Activated CD4-positive, alpha-beta T cell treated with anti-CD3 and anti-CD28 coated beads for 4 hours (primary cell): Measurements from ENCODE around the gene TACR1.
A peak's percentile ranks its signal among the peaks of the same experiment; 100 is the strongest.
"Not testable (repeated sequence)": the region's sequence is repeated elsewhere in the genome, so short reads cannot be mapped to it uniquely, and the experiment has no call there.

ENCODE experiments used
- DNase-seq, 2 donors: peaks; one replicate each; pipeline ENCODE4 v3.0.0-alpha.2; 2020

Gene TACR1

GRCh38 chr2:75076088-75076487 is 123.2 kb downstream of the TACR1 start:
- DNase-seq = no peak

- no peak for DNase-seq
These were observed 124.6 kb downstream of the TACR1 start for GRCh38 chr2:75074708-75075107.

GRCh38 chr2:75074228-75074627 is 125.1 kb downstream of the TACR1 start:
- DNase-seq = no peak

GRCh38 chr2:75071766-75072165 is 127.6 kb downstream of the TACR1 start:
- DNase-seq = no peak

- no peak for DNase-seq
These were observed 130.8 kb downstream of the TACR1 start for GRCh38 chr2:75068546-75068945.

DNA sequence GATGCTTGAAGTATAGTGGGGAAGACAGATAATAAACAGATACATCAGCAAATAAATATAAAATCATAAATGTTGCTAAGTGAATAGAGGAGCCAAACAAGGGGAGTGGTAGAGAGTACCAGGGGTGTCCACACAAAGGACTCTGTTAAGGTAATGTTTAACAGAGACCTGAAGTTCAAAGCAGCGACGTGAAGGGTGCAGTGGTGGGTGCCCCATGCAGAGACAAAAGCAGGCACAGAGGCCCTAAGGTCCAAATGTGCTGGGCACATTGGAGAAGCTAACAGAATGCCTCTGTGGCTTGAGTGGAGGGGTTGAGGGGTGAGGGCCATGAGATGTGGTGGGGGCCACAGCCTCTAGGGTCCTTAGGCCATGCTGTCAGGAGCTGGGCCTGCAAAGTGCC is 131.8 kb downstream of the TACR1 start:
- DNase-seq = no peak

DNA sequence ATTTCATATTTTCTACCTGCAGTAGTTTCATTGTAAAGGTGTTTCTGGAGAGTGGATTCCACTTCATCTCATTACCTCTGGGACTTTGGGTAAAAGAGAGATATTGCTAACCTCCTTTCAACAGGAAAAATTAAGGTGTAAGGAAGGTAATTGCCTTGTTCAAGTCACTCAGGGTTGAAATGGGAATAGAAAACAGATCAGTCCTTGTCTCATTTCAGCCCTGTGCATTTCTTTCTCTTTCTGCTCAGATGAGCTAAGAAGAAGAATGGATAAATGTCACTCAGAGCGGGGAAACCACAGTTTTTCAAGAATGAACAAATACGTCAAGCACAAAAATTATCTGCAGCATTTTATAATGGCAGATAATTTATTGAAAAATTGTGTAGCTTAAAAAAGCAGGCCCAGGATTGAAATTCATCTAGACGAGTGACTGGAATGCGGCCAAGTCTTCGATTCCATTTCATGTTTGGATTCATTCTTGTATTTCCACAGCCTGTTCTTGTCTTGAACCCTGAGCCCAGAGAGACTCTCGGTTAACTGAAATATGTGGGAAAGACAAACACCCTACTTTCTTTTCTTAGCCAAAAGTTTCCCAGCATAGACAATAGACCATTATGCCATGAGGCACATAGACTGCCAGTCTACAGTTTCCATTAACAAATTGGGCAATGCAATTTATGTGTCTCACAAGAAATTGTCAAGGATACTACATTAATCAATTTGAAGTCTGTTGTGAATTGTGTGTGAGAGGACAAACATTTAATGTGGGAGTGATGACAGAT is 133.0 kb downstream of the TACR1 start:
- no peak for DNase-seq

DNA sequence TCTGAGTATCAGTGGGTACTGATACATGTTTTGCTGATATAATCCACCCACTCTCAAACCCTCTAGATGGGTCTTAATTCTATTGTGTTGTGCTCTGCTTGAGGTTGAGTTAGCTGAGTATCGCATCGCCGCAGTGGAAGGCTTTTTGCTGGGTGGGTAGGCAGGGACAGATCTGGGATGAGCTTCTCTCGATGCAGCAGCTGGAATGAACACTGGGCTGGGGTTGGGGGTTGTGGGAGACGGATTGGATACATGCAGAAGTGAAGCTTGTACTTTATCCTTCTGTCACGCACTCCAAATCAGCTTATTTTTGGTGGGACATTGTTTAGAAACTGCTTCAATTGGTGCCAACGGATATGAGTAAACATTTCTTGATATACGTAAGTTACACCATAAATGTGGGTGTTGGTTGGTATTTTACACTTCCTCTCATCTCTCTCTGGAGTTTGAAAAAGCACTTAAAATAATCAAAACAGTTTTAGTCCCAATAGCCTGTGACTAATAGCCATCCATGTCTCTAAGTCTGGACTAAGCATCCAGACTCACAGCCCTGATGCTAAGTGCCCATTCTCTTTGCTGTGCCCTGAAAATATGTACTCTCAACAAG is 133.8 kb downstream of the TACR1 start:
- DNase-seq = no peak

DNA sequence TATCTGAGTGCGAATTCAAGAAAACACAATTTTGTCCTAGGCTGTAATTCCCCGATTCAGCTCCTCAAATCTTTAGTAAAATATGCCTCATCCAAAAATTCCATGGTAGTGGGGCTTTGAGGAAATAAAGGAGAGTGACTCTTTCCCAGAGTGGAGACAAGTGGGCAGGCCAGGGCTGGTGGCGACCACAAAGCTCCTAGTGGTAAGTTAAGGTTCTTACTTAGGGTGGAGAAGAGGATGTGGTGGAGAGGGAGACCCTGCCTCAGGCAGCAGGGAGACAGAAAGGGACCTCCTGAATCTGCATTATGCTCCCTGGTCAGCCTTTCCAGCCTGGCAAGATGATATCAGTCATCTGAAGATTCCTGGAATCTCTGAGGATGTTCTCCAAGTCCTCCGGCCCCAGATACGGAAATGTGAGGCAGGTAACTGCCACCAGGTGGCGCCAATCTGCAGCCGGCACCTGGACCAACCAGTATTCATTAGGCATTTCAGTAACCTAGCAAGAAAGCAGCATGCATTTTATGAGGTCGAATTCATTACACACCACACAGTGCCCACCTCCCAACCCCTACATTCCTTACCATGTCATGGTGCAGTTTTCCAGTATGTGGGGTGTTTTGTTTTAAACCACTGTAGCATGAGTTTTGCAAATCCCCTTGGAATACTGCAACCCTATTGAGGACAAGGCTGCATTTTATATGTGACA is 134.5 kb downstream of the TACR1 start:
- peak; percentile 19 to 32 for DNase-seq

DNA sequence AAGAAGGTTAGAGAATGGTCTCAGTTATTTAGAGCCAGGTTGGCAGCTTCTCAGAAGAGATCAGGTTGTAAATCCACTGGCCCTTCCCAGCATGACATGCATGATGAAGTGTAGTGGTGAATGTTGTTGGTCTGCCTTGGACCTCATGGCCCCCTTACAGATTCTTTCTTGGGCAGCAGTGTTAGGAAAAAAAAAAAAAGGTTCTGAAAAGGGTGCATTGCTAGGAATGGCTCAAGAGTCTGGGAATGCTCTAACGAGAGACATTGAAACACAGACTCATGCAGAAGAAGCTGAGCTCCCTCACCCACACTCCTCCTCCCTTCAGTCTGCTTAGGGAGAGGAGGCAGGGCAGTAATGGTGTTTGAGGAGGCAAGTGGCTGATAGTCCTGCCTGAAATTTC is 135.4 kb downstream of the TACR1 start:
- no peak for DNase-seq

- DNase-seq = no peak
These were observed 140.9 kb downstream of the TACR1 start for GRCh38 chr2:75058427-75058826.

GRCh38 chr2:75057150-75057549 is 142.2 kb downstream of the TACR1 start:
- not testable (repeated sequence) for DNase-seq

DNA sequence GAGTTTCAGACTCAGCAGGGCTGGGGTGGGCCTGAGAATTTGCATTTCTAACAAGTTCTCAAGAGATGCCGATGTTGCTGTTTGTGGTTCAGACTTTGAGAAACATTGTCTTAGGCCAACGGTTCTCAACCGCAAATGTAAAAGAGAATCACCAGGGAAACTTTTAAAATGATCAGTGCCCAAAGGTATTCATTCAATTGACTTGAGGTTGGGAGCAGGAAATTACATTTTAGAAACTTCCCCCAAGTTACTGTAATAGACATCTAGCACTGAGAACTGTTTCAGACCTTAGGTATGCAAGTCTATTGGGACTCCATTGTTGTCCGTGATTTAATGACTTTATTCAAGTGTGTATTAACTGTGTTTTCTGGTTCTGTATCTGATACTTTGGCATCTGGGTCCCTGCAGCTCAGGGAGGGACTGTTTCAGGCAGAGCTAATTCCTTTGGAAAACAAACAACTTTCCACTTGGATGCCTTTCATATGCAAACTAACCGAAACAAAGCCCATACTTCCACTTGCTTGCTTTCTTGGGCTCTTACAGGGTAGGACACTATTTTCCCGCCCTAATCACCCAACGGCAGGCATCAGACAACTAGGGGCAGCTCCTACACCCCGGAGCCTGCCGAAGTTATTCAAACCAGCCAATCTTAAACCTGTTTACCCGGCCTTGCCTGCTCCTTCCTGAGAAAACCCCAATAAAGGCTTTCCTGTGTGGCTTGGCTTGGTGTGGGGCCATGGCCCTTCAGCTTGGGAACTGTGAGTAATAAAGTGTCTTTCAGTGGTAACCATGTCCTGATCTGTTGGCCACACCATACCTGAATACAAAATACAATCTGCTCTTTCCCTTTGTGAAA is 143.3 kb downstream of the TACR1 start:
- DNase-seq = no peak

GRCh38 chr2:75055142-75055819 is 144.0 kb downstream of the TACR1 start:
- no peak for DNase-seq

- no peak for DNase-seq
These were observed 145.0 kb downstream of the TACR1 start for GRCh38 chr2:75054296-75054695.

- no peak for DNase-seq
These were observed 145.7 kb downstream of the TACR1 start for GRCh38 chr2:75053484-75054112.

- DNase-seq = no peak
These were observed 151.2 kb downstream of the TACR1 start for GRCh38 chr2:75047992-75048625.

GRCh38 chr2:75047189-75047991 is 151.9 kb downstream of the TACR1 start:
- DNase-seq = no peak

- no peak for DNase-seq
These were observed 153.7 kb downstream of the TACR1 start for GRCh38 chr2:75045526-75046050.

GRCh38 chr2:75044291-75044690 is 155.0 kb downstream of the TACR1 start:
- DNase-seq = no peak
